Stomach (tissue), 4 donors: ENCODE measurements around the gene BMP10.

ENCODE experiments used
- CTCF ChIP-seq, 7 experiments: fragments of 450-650 bp in 4 of 7; fragments of 200-600 bp in 3 of 7; sonication (generic) in 3 of 7; IDR thresholded peaks; one replicate each; pipeline ENCODE4 v1.5.1; 2016 to 2019; ENCODE audit warnings: antibody characterized with exemption in 7 of 7, control low read depth in 2 of 7, mild to moderate bottlenecking in 1 of 7
- EP300 ChIP-seq: sonication (generic); formaldehyde crosslinking; IDR thresholded peaks from one replicate; pipeline ENCODE4 v1.6.1; 2017; ENCODE audit warnings: antibody characterized with exemption
- POLR2A ChIP-seq, 4 donors: fragments of 450-650 bp; IDR thresholded peaks; one replicate each; pipeline ENCODE4 v1.6.1; 2016; ENCODE audit warnings: antibody characterized with exemption in 4 of 4, control low read depth in 2 of 4, mild to moderate bottlenecking in 1 of 4, moderate library complexity in 1 of 4
- POLR2AphosphoS5 ChIP-seq, 3 donors: sonication (generic); formaldehyde crosslinking; IDR thresholded peaks; one replicate each; pipeline ENCODE4 v1.6.1; 2016; ENCODE audit warnings: antibody characterized with exemption in 3 of 3

GRCh38 chr2:68857202-68857845 is 13.9 kb downstream of the BMP10 start:
- no peak for TF ChIP-seq CTCF (IDR thresholded peaks at IDR 0.05)
- no peak for TF ChIP-seq POLR2A (IDR thresholded peaks at IDR 0.05)
- TF ChIP-seq EP300, result no peak
- TF ChIP-seq POLR2AphosphoS5 (IDR thresholded peaks at IDR 0.05), result no peak
